A673 (cell line): ENCODE measurements around the gene PAX3.

Experiments used
- EZH2 ChIP-seq: fragments of 200-600 bp; sonication (generic); IDR thresholded peaks from 2 replicates; pipeline ENCODE4 v1.6.1; 2017; ENCODE audit warnings: borderline replicate concordance, low read depth, mild to moderate bottlenecking, mixed read lengths, antibody characterized with exemption, low read length; ENCODE audit not compliant: poor library complexity, severe bottlenecking
- TF ChIP-seq, protein P1 (sequence below): fragments of 300-800, 200-600 bp; sonication (generic); conservative IDR thresholded peaks from 2 replicates; pipeline ENCODE4 v1.5.1; 2017; ENCODE audit warnings: low read depth, mild to moderate bottlenecking, antibody characterized with exemption, low read length, moderate library complexity, mixed read lengths

DNA sequence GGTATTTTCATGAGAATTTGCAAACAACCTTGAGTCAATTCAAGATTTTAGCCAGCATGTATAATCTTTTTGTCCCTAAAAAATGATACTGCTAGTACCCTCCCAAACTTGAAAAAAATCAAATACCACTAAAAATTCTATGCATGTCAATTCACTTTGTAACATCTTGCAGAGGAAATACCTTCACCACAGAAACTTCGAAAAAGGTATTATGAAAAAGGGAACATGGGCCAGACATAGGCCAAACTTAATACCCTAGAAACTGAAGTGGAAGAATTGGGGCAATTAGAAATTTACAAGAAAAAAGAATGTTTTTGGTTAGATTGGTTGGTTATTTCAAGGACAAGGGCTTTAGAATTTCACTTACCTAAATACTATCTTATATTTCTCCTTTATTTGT is 48.5 kb downstream of the PAX3 start:
- TF ChIP-seq, protein P1, sequence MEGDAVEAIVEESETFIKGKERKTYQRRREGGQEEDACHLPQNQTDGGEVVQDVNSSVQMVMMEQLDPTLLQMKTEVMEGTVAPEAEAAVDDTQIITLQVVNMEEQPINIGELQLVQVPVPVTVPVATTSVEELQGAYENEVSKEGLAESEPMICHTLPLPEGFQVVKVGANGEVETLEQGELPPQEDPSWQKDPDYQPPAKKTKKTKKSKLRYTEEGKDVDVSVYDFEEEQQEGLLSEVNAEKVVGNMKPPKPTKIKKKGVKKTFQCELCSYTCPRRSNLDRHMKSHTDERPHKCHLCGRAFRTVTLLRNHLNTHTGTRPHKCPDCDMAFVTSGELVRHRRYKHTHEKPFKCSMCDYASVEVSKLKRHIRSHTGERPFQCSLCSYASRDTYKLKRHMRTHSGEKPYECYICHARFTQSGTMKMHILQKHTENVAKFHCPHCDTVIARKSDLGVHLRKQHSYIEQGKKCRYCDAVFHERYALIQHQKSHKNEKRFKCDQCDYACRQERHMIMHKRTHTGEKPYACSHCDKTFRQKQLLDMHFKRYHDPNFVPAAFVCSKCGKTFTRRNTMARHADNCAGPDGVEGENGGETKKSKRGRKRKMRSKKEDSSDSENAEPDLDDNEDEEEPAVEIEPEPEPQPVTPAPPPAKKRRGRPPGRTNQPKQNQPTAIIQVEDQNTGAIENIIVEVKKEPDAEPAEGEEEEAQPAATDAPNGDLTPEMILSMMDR, result no peak
- no peak for TF ChIP-seq EZH2
